GM19397 (cell line): Measurements from ENCODE around the gene STOX1.
"Not testable (repeated sequence)": the region's sequence is repeated elsewhere in the genome, so short reads cannot be mapped to it uniquely, and the experiment has no call there.

Experiments used
- ATAC-seq: cut with Tn5 transposase; IDR thresholded peaks from one replicate; pipeline ENCODE4 v1.9.1; 2021; ENCODE audit warnings: mild to moderate bottlenecking, moderate library complexity; ENCODE audit not compliant: unreplicated experiment

The STOX1 gene

DNA sequence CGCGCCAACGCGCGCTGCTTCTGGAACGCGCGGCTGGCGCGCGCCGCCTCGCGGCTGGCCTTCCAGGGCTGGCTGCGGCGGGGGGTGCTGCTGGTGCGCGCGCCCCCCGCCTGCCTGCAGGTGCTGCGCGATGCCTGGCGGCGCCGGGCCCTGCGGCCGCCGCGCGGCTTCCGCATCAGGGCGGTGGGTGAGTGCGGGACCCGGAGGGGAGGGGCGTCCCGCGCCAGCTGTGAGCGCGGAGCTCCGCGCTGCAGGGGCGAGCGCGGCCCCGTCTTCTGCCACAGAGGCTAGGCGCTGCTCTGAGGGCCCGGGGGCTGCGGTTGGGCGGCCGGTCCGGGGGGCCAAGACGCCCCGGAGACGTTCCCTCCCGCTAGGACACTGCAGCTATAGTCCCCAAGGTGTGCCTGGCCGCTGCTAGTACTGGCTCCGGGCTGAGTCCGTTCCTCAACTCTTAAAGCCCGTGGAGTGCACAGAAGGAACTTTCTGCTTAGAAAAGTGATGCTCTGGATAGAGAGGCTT lies 811 bp downstream of the STOX1 start:
- ATAC-seq = peak; percentile 45

- ATAC-seq = no peak
Observed at GRCh38 chr10:68828833-68829232, 1.5 kb downstream of the STOX1 start.

GRCh38 chr10:68829521-68829920 lies 2.2 kb downstream of the STOX1 start:
- ATAC-seq = no peak

- no peak for ATAC-seq
Observed at GRCh38 chr10:68829952-68830351, 2.6 kb downstream of the STOX1 start.

DNA sequence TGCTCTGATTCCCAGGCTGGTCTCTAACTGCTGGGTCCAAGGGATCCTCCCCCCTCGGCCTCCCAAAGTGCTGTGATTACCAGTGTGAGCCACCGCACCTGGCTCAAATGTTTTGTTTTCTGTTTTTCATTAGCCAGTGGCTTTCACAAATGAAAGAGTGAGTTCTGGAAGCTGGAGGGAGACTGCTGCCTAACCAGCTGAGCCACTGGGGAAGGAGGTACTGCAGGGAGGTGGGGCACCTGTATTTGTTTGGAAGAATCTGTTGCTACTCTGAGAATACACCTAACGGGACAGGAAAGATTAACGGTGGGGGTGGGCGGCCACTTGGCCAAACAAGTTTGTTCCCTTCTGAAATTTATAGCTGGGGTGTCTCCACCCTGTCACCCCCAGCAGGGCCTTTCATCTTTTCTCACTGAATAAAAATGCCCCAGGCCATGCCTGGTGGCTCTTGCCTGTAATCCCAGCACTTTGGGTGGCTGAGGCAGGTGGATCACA lies 4.7 kb downstream of the STOX1 start:
- no peak for ATAC-seq

DNA sequence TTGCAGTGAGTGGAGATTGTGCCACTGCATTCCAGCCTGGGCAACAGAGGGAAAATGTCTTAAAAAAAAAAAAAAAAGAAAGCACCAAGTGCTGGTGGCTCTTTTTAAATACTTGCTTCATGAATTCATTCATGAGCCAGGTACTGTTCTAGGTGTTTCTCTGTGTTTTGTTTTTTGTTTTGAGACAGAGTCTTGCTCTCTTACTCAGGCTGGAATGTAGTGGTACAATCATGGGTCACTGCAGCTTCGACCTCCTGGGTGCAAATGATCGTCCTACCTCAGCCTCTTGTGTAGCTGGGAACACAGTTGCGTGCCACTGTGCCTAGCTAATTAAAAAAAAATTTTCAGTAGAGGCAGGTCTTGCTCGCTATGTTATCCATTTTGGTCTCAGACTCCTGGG lies 5.3 kb downstream of the STOX1 start:
- ATAC-seq = no peak

DNA sequence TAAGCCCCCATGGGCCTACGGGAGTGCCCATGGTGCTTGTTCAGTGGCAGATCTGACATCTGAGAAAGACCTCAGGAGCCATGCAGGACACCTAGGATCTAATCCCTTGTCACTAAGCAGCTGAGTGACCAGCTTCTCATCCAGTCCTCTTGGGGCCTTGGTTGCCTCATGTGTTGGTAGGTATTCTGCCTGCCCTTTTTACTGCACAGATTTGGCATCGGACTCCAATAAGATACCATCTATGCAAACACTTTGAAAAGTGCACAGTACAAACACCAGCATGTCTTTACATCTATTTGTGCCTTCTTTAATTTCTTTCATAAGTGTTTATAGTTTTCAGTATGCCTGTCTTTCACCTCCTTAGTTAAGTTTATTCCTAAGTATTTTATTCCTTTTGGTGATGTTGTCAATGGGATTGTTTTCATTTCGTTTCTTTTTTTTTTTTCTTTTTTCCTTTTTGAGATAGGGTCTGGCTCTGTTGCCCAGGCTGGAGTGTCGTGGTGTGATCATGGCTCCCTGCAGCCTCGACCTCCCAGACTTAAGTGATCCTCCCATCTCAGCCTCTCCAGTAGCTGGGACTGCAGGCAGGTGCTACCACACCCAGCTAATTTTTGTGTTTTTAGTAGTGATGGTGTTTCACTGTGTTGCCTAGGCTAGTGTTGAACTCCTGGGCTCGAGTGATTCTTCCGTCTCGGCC lies 10.4 kb downstream of the STOX1 start:
- ATAC-seq = no peak

- ATAC-seq = not testable (repeated sequence)
Observed at GRCh38 chr10:68840650-68841049, 13.3 kb downstream of the STOX1 start.

DNA sequence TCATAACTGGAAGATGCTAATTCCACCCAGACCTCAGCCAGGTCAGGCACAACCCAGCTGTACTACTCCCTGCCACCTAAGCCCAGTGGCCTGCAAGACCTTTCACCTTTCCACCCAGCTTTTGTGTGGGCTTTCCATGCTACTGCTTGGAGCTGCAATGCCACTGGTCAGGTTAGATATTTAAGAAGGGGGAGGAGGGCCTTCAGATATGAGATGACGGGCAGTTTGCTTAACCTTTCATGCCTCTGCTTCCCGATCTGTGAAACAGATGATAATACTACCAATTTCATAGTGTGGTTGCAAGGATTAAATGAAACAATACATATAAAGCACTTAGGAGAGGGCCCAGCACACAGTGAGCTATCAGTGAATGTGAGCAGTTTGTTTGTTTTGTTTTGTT lies 20.9 kb downstream of the STOX1 start:
- ATAC-seq = no peak

DNA sequence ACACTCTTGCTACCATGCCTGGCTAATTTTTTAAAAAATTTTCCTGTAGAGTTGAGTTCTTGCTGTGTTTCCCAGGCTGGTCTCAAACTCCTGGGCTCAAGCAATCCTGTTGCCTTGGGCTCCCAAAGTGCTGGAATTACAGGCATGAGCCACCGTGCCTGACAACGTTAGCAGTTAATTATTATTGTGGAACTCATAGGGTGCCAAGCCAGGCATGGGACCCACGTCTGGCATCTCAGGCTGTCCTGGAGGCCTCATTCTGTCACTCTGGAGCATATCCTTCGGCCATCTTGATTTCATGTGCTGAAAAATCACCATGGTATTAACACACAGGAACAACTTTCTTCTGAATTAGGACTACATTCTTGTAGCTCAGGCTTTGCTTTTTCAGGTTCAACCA lies 21.5 kb downstream of the STOX1 start:
- no peak for ATAC-seq

- ATAC-seq = no peak
Observed at GRCh38 chr10:68856352-68856751, 29.0 kb downstream of the STOX1 start.

- ATAC-seq = no peak
Observed at GRCh38 chr10:68857005-68857404, 29.7 kb downstream of the STOX1 start.

DNA sequence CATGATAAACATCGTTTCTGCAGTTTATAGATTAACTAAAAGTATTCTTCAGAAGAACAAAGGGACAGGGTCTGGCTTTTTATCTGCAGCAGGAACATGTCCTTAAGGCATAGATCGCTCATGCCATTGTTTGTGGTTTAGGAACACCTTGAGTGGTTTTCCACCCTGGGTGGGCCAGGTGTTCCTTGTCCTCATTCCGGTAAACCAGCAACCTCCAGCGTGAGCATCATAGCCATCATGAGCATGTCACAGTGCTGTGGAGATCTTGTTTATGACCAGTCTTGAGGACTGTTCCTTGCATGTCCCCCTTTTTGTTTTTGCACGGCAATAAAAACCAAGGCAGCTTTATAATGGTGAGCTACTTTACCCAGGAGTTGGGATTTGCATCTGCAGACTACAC lies 33.9 kb downstream of the STOX1 start:
- ATAC-seq = no peak

- no peak for ATAC-seq
Observed at GRCh38 chr10:68864611-68865010, 37.3 kb downstream of the STOX1 start.

DNA sequence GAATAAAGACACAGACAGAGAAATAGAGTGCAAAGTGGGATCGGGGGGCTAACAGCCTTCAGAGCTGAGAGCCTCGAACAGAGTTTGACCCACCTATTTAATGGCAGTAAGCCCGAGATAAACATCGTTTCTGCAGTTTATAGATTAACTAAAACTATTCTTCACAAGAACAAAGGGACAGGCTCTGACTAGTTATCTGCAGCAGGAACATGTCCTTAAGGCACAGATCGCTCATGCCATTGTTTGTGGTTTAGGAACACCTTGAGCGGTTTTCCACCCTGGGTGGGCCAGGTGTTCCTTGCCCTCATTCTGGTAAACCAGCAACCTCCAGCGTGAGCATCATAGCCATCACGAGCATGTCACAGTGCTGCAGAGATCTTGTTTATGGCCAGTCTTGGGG lies 40.8 kb downstream of the STOX1 start:
- ATAC-seq = not testable (repeated sequence)

DNA sequence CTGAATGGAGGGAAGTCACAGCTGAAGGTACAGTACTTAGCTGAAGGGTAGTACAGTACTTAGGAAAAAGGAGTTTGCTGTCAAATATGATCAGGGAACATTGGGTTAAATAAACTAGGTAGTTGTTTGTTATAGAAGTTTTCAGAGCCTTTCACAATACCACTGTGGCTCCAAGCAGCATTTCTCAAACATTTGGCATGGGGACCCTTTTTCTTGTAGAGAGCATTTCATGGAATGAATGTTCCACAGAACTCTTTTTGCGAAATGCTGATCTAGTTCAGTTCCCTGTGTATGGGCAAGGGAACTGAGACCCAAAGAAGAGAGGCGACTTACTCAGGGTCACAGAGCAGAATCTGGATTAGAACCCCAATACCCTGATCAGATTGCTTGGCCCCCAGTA lies 42.3 kb downstream of the STOX1 start:
- ATAC-seq = no peak

- no peak for ATAC-seq
Observed at GRCh38 chr10:68870061-68870460, 42.7 kb downstream of the STOX1 start.

- ATAC-seq = no peak
Observed at GRCh38 chr10:68870545-68871104, 43.3 kb downstream of the STOX1 start.

DNA sequence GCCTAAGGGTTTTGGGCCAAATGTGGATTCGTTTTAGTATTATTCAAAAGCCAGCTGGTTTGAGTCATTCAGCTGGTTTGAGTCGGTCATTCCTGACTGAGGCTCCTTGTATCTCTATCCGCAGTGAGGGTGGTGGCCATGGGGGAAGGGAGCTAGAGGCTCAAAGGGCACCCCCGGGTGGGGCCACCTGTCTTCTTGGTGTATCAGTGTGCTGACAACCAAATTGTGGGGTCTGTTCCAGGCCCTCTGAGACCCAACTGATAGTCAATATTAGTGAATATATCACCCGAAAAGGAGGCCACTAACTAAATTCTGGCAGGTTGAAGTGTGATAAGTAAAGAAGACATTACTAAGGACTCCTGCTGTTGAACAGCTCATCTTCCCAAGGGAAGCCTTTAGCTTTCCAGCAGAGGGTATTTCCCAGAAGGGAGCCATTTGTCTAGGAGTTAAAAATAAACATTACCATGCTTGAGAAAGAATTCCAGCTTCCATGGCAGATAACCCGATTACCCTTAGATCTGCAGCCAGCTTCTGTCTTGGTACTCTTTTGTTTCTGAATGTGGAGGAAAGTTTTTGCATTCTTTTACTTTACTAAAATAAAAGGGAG lies 43.9 kb downstream of the STOX1 start:
- no peak for ATAC-seq

DNA sequence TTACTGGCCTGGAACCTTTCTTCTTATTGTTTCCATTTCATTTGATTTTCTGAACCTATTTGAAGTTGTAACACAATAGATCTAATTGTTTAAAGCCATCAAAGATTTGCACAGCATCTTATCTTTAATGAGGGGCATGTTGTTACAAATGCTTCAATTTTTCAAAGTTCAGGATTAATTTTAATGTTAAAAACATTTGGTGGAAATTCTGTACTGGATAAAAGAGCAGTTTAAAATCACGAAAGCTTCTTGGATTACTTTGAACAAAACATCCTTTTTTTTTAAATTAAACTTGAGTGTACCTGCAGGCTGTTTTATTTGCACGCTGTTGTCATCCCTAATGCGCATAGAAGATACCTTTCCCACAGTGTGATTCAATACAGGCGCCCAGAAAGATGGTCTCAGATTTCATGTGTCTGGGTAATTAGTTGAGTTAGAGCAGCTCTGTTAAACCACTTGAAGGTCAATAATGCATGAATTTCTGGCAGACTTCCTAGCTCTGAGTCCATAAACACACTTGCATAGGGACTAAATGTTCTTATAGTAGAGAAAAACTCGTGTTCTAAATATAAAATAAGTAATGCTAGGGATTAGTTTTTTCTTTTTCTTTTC lies 44.5 kb downstream of the STOX1 start:
- ATAC-seq = no peak

GRCh38 chr10:68876246-68877138 lies 49.2 kb downstream of the STOX1 start:
- ATAC-seq = no peak
